ENCODE results near the gene PDZRN3.

DNA sequence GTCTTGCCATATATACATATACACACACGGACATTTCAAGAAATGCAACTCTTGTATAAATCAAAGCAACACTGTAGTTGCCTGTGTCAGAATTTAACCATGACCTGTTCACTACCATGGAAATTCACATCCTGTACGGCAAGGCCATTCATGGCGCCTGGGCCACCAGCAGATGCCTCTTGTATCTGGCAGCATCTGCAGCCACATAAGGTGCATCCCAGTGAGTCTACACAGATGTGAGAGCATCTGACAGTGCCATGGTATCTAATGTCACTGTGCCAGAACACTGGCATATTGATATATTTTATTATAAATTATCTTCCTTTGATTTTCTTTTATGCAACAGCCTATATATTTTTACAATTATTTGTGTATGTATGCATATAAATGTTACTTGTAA lies 25.1 kb downstream of the PDZRN3 start:
- TF ChIP-seq, protein P1, sequence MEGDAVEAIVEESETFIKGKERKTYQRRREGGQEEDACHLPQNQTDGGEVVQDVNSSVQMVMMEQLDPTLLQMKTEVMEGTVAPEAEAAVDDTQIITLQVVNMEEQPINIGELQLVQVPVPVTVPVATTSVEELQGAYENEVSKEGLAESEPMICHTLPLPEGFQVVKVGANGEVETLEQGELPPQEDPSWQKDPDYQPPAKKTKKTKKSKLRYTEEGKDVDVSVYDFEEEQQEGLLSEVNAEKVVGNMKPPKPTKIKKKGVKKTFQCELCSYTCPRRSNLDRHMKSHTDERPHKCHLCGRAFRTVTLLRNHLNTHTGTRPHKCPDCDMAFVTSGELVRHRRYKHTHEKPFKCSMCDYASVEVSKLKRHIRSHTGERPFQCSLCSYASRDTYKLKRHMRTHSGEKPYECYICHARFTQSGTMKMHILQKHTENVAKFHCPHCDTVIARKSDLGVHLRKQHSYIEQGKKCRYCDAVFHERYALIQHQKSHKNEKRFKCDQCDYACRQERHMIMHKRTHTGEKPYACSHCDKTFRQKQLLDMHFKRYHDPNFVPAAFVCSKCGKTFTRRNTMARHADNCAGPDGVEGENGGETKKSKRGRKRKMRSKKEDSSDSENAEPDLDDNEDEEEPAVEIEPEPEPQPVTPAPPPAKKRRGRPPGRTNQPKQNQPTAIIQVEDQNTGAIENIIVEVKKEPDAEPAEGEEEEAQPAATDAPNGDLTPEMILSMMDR (IDR thresholded peaks at IDR 0.05), result no peak
- no peak for TF ChIP-seq RAD21 (conservative IDR thresholded peaks at IDR 0.05 in 1 of 2, IDR thresholded peaks at IDR 0.05 in 1 of 2)
- TF ChIP-seq, protein P2, sequence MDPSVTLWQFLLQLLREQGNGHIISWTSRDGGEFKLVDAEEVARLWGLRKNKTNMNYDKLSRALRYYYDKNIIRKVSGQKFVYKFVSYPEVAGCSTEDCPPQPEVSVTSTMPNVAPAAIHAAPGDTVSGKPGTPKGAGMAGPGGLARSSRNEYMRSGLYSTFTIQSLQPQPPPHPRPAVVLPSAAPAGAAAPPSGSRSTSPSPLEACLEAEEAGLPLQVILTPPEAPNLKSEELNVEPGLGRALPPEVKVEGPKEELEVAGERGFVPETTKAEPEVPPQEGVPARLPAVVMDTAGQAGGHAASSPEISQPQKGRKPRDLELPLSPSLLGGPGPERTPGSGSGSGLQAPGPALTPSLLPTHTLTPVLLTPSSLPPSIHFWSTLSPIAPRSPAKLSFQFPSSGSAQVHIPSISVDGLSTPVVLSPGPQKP (IDR thresholded peaks at IDR 0.05; ENCODE audit: low read depth, low read length), result no peak
- no peak for TF ChIP-seq PHF8 (IDR thresholded peaks at IDR 0.05; ENCODE audit: borderline replicate concordance, low read depth)
- TF ChIP-seq EP300 (IDR thresholded peaks at IDR 0.05), result no peak
- TF ChIP-seq POLR2A (IDR thresholded peaks at IDR 0.05; ENCODE audit: low read length), result no peak
- TF ChIP-seq, protein P3, sequence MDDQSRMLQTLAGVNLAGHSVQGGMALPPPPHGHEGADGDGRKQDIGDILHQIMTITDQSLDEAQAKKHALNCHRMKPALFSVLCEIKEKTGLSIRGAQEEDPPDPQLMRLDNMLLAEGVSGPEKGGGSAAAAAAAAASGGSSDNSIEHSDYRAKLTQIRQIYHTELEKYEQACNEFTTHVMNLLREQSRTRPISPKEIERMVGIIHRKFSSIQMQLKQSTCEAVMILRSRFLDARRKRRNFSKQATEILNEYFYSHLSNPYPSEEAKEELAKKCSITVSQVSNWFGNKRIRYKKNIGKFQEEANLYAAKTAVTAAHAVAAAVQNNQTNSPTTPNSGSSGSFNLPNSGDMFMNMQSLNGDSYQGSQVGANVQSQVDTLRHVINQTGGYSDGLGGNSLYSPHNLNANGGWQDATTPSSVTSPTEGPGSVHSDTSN (IDR thresholded peaks at IDR 0.05), result no peak
- TF ChIP-seq, protein P4, sequence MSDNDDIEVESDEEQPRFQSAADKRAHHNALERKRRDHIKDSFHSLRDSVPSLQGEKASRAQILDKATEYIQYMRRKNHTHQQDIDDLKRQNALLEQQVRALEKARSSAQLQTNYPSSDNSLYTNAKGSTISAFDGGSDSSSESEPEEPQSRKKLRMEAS (IDR thresholded peaks at IDR 0.05), result no peak
- no peak for TF ChIP-seq FOXS1 (CRISPR knock-in tag; IDR thresholded peaks at IDR 0.05)
